Large intestine (tissue), 3 donors: ENCODE data around the gene ADARB1. TPM values are rescaled to one million over a fixed set of nuclear protein-coding genes. Genes with fewer than 3 reads are reported as not detected.

Experiments
- DNase-seq, 2 donors: peaks; one replicate each; pipeline versions ENCODE4 v3.0.0 to v3.0.0-alpha.2; 2013
- H3K27ac ChIP-seq: one replicate; pipeline ENCODE4 v1.5.1; 2013; ENCODE audit warnings: low read length
- H3K27me3 ChIP-seq: 2 replicates; pipeline ENCODE4 v1.6.1; 2013; ENCODE audit warnings: low read length; ENCODE audit not compliant: control insufficient read depth, insufficient read depth
- H3K36me3 ChIP-seq: 2 replicates; pipeline ENCODE4 v1.6.1; 2013; ENCODE audit warnings: low read length; ENCODE audit not compliant: control insufficient read depth, insufficient read depth
- H3K4me1 ChIP-seq: one replicate; pipeline ENCODE4 v1.6.1; 2013; ENCODE audit warnings: low read length; ENCODE audit not compliant: control insufficient read depth, insufficient read depth
- H3K4me3 ChIP-seq: one replicate; pipeline ENCODE4 v1.5.1; 2013; ENCODE audit warnings: low read length
- H3K9me3 ChIP-seq: one replicate; pipeline ENCODE4 v1.6.1; 2013; ENCODE audit warnings: mild to moderate bottlenecking, low read depth, low read length, moderate library complexity; ENCODE audit not compliant: control insufficient read depth
- WGBS: methylation state at CpG from one replicate; pipeline ENCODE4 v1.1.5; 2013; ENCODE audit warnings: low lambda C conversion rate; ENCODE audit not compliant: insufficient coverage; 5-methylcytosine and 5-hydroxymethylcytosine counted together
- polyA plus RNA-seq: library from polyadenylated mRNA; unstranded; fragments of 120-200 nt; gene quantifications from one replicate; pipeline ENCODE4 v1.2.1, GENCODE V29; 2013

The ADARB1 gene
- polyA plus RNA-seq, 1 donor = 12.1 TPM

GRCh38 chr21:45225041-45225740 is 150.8 kb downstream of the ADARB1 start:
- Histone ChIP-seq H3K9me3 (no peaks in the 10 kb centered on the region), H3K4me3 (no peak overlapping the region), H3K4me1 (no peaks in the 10 kb centered on the region), H3K36me3 (peaks cover 2% of the 10 kb centered on the region), H3K27ac (no peak overlapping the region), H3K27me3 (peaks cover 5% of the 10 kb centered on the region)
- no peak for DNase-seq
- WGBS = 87% methylated on average over 3 of the region's 11 CpGs

DNA sequence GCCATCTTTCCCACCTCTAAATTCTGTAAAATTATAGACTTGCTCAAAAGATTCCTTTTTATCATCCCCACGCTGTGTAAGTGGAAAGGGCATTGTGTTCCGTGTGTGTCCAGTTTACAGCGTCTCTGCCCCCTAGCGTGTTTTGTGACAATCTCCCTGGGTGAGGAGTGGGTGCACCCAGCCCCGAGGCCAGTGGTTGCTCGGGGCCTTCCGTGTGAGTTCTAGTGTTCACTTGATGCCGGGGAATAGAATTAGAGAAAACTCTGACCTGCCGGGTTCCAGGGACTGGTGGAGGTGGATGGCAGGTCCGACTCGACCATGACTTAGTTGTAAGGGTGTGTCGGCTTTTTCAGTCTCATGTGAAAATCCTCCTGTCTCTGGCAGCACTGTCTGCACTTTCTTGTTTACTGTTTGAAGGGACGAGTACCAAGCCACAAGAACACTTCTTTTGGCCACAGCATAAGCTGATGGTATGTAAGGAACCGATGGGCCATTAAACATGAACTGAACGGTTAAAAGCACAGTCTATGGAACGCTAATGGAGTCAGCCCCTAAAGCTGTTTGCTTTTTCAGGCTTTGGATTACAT is 151.5 kb downstream of the ADARB1 start:
- no CpG with 5 or more reads among the region's 16 CpGs for WGBS
- H3K36me3 ChIP-seq = peaks cover 2% of the 10 kb centered on the region

GRCh38 chr21:45226540-45227326 is 152.4 kb downstream of the ADARB1 start:
- H3K9me3 ChIP-seq = no peaks in the 10 kb centered on the region
- no peak overlapping the region for H3K27ac ChIP-seq
- H3K36me3 ChIP-seq = no peaks in the 10 kb centered on the region
- WGBS = 60% methylated on average over 1 of the region's 15 CpGs
- no peak for DNase-seq
- H3K27me3 ChIP-seq = peaks cover 5% of the 10 kb centered on the region
- H3K4me1 ChIP-seq = no peaks in the 10 kb centered on the region
- no peak overlapping the region for H3K4me3 ChIP-seq

More for the DNA sequence above, 151.5 kb downstream of the ADARB1 start:
- no peaks in the 10 kb centered on the region for H3K9me3 ChIP-seq
- H3K4me3 ChIP-seq = no peak overlapping the region
- peaks cover 5% of the 10 kb centered on the region for H3K27me3 ChIP-seq
- DNase-seq = no peak
- no peaks in the 10 kb centered on the region for H3K4me1 ChIP-seq
- no peak overlapping the region for H3K27ac ChIP-seq

DNA sequence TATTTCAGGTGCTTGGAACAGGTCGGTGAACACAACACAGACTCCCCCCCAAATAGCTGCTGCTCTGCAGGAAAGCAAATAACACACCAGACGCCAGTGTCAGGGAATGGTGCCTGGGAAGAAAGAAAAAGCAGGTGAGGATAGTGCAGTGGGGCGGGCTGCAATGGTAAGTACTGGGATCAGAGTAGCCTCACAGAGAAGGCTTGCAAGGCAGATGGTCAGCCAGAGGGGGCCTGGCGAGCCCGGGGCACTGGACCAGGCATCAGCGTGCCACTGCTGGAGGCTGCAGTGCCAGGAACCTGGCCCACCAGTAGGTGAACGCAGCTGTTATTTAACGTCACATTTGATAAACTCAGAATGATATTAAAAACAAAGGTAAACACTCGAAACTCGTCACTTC is 153.4 kb downstream of the ADARB1 start:
- no CpG with 5 or more reads among the region's 10 CpGs for WGBS
- Histone ChIP-seq H3K27ac (no peak overlapping the region), H3K9me3 (no peaks in the 10 kb centered on the region), H3K27me3 (peaks cover 5% of the 10 kb centered on the region), H3K4me3 (no peak overlapping the region), H3K36me3 (no peaks in the 10 kb centered on the region), H3K4me1 (no peaks in the 10 kb centered on the region)
- DNase-seq = no peak

DNA sequence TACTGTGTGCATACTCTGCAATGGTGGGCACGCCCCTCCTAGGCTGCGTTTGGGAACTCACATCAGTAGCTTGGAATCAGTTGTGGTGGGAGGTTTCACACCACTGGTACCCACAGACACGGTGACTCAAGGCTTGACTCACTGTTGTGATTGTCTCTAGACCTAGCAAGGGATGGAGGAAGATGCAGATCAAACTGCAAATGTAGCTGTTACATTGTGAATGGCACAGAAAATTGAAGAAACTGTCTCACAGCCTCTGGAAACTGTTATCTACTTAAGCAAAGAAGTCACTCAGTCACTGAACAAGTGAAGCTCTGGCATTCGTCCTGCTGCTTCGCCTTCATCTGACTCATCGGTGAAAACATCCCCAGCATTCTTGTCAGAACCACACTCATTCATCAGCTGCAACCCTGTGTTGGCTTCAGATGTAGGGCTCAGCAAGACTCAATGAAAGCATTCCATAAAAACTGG is 153.8 kb downstream of the ADARB1 start:
- Histone ChIP-seq H3K9me3 (no peaks in the 10 kb centered on the region), H3K4me1 (no peaks in the 10 kb centered on the region), H3K27me3 (peaks cover 5% of the 10 kb centered on the region), H3K4me3 (no peak overlapping the region), H3K36me3 (no peaks in the 10 kb centered on the region), H3K27ac (no peak overlapping the region)
- no CpG with 5 or more reads among the region's 6 CpGs for WGBS
- DNase-seq = no peak

GRCh38 chr21:45228656-45229240 is 154.4 kb downstream of the ADARB1 start:
- H3K4me3 ChIP-seq = no peak overlapping the region
- DNase-seq = no peak
- no peaks in the 10 kb centered on the region for H3K36me3 ChIP-seq
- H3K9me3 ChIP-seq = no peaks in the 10 kb centered on the region
- H3K4me1 ChIP-seq = no peaks in the 10 kb centered on the region
- H3K27ac ChIP-seq = no peak overlapping the region
- peaks cover 5% of the 10 kb centered on the region for H3K27me3 ChIP-seq
- 100% methylated on average over 1 of the region's 3 CpGs for WGBS

DNA sequence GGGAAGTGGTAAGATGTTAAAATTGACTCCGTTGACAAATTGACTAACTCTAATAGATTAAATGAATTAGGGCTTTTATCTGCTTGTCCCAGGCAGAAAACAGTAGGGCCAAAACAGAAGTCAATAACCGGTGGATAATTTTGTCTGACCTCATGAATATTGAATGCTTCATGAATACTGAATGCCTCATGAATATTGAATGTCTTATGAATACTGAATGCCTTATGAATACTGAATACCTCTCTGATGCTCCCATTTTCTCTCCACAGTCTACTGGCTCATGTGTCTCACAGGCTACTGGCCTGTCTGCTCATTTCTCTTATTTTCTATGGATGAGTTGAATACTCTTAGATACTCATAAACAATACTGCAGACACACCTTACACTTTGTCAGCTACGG is 157.3 kb downstream of the ADARB1 start:
- no peak overlapping the region for H3K4me3 ChIP-seq
- 80% methylated on average over 1 of the region's 3 CpGs for WGBS
- H3K27me3 ChIP-seq = peaks cover 18% of the 10 kb centered on the region
- DNase-seq = no peak
- no peaks in the 10 kb centered on the region for H3K36me3 ChIP-seq
- H3K27ac ChIP-seq = no peak overlapping the region
- H3K4me1 ChIP-seq = no peaks in the 10 kb centered on the region
- H3K9me3 ChIP-seq = peaks cover 3% of the 10 kb centered on the region

DNA sequence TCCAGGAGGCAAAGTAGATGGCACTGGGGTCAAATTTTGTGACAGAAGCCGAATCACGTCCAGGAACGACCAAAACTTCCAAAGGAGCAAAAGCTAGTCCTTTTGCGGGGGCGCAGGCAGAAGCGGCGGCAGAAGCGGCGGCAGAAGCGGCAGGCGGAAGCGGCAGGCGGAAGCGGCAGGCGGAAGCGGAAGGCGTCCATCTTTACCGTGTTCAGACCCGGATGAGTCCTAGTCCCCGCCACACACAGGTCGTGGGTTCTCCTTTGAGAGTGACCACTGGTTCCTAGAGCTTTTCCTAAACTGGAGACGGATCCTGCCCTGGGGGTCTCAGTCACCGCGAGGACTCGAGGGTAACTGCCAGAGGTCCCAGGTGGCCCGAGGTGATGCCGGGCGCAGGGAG is 159.7 kb downstream of the ADARB1 start:
- WGBS = 68% methylated on average over 3 of the region's 28 CpGs
- DNase-seq = no peak

DNA sequence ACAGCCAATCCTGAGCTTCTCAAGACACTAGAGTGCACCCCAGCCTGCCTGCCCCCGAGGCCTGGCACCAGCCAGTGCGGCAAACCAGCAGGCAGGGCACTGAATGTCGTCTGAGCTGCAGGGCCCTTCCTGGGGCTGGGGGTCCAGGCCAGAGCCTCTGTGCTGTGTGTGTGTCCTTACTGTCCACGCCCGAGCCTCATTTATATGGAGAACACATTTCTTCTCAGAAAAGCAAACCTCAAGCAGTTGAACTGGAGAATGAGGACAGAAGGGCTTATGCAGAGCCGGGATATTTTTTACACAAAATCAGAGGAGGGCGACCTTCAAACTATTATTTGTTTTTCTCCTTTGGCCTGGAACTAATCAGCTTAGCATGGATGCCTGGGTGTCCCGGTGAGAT is 160.6 kb downstream of the ADARB1 start:
- H3K36me3 ChIP-seq = no peaks in the 10 kb centered on the region
- H3K27ac ChIP-seq = no peak overlapping the region
- no peaks in the 10 kb centered on the region for H3K4me1 ChIP-seq
- peaks cover 3% of the 10 kb centered on the region for H3K9me3 ChIP-seq
- 37% methylated on average over 2 of the region's 8 CpGs for WGBS
- DNase-seq = no peak
- H3K4me3 ChIP-seq = no peak overlapping the region
- H3K27me3 ChIP-seq = peaks cover 13% of the 10 kb centered on the region

More for the DNA sequence above, 159.7 kb downstream of the ADARB1 start:
- H3K4me1 ChIP-seq = no peaks in the 10 kb centered on the region
- H3K27me3 ChIP-seq = peaks cover 13% of the 10 kb centered on the region
- no peaks in the 10 kb centered on the region for H3K36me3 ChIP-seq
- no peak overlapping the region for H3K27ac ChIP-seq
- H3K4me3 ChIP-seq = no peak overlapping the region
- H3K9me3 ChIP-seq = peaks cover 3% of the 10 kb centered on the region

GRCh38 chr21:45235488-45235887 is 161.1 kb downstream of the ADARB1 start:
- DNase-seq = no peak
- Histone ChIP-seq H3K4me3 (no peak overlapping the region), H3K4me1 (no peaks in the 10 kb centered on the region), H3K9me3 (peaks cover 3% of the 10 kb centered on the region), H3K27me3 (peaks cover 13% of the 10 kb centered on the region), H3K36me3 (no peaks in the 10 kb centered on the region), H3K27ac (no peak overlapping the region)
- WGBS = 83% methylated on average over 1 of the region's 6 CpGs
